RCC 7860 (cell line): ENCODE data around the gene RAB12.
A peak's percentile ranks its signal among the peaks of the same experiment; 100 is the strongest.
"Not testable (repeated sequence)": the region's sequence is repeated elsewhere in the genome, so short reads cannot be mapped to it uniquely, and the experiment has no call there.

Source experiments
- DNase-seq: peaks from one replicate; pipeline ENCODE4 v3.0.0-alpha.2; 2015; ENCODE audit warnings: low spot score
- FAIRE-seq: peaks from 2 replicates; lab custom pipeline; 2012; peaks lifted over from hg19 to GRCh38; lab: Jason Lieb, UNC

The RAB12 gene

DNA sequence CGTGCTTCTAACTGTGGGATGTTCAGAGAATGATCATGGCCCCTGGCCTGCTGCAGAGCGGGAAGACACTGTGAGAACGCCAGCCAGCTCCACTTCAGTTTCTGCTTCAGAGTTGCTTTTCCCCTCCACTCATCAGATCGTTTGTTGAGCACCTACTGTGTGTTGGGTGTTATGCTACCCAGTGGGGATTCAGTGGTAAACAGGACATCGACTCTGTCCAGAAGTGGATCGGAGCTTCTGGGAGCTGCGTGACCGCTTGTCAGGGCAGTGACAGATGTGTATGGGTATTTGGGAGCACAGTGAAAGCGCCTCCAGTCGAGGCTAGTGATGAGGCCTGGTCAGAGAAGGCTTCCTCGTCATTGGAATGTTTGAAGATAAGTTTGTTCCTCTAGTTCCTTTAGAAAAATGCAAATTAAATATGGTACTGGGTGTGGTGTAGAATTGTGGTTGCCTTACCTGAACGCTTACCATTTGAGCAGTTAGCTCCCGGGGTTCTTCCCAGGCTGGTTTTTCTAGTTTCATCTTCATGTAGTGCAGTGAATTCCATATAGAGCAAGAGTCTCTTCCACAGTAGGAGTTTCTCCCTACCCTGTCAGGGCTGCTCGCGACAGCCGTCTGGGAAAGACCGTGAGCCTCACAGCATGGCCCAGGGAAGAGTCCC, 2.8 kb downstream of the RAB12 start:
- DNase-seq (no peak), FAIRE-seq (no peak)

GRCh38 chr18:8614875-8615274, 5.6 kb downstream of the RAB12 start:
- DNase-seq = no peak
- FAIRE-seq = no peak

DNA sequence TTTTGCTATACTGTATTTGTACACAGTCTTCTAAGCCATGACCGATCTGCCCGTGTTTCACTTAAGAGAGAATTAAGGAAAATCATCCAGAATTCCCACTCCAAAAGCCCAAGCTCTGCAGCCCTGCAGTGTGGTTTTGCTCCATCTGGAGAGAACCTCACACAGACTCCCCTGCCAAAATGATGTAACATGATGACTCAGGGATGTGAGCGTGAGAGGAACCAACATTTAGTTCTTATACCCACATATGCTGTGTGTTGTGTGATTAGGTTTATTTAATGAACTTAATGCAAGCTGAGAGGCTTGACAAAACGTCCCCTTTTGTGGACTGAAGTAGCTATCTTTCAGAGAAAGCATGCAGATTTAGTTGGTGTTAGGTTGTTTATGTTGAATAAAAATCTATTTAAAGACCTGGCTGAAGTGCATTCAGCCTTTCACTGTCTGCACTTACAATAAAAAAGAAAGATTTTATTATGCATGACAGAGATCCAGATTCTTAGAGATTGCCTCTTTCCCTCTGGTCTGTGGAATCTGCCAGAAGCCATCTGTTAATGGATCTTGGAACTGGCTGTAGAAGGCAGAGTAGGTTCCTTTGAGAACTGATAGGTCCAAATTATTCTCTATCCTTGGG, 6.3 kb downstream of the RAB12 start:
- FAIRE-seq = peak; percentile 72

GRCh38 chr18:8616028-8616401, 6.8 kb downstream of the RAB12 start:
- FAIRE-seq (no peak), DNase-seq (no peak)

More for the DNA sequence above, 6.3 kb downstream of the RAB12 start:
- DNase-seq = peak; percentile 39

- DNase-seq (no peak), FAIRE-seq (no peak)
Observed at GRCh38 chr18:8617907-8618306, 8.7 kb downstream of the RAB12 start.

GRCh38 chr18:8619041-8619440, 9.8 kb downstream of the RAB12 start:
- DNase-seq (no peak), FAIRE-seq (no peak)

DNA sequence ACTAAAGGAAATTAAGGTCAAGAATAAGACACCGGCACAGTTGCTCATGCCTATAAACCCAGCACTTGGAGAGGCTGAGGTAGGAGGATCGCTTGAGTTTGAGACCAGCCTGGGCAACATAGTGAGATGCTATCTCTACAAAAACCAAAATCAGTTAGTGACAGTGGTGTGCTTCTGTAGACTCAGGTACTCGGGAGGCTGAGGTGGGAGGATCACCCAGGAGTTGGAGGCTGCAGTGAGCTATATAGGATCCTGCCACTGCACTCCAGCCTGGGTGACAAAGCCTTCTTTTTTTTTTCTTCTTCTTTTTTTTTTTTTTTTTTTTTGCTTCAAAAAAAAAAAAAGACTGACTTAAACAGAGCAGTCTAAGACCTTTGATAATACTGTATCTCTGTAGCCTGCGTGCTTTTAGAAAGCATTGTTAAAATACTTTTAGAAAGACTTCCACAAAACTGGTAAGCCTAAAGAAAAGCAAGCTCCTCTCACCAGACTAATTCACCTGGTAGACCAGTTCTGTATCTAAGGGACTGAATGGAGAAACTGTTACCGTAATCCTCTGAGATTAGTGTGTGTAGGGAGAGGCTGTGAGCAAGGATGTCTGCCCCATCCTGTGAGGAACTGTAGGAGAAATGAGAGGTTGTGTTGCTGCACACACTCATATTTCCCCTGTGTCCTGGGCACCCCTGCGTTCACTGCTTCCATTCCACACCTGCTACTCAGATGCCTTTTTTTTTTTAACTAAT, 10.8 kb downstream of the RAB12 start:
- DNase-seq = no peak
- FAIRE-seq = no peak

- no peak for FAIRE-seq
- no peak for DNase-seq
Observed at GRCh38 chr18:8620845-8621244, 11.6 kb downstream of the RAB12 start.

- DNase-seq, FAIRE-seq: not testable (repeated sequence)
Observed at GRCh38 chr18:8622625-8623024, 13.4 kb downstream of the RAB12 start.

DNA sequence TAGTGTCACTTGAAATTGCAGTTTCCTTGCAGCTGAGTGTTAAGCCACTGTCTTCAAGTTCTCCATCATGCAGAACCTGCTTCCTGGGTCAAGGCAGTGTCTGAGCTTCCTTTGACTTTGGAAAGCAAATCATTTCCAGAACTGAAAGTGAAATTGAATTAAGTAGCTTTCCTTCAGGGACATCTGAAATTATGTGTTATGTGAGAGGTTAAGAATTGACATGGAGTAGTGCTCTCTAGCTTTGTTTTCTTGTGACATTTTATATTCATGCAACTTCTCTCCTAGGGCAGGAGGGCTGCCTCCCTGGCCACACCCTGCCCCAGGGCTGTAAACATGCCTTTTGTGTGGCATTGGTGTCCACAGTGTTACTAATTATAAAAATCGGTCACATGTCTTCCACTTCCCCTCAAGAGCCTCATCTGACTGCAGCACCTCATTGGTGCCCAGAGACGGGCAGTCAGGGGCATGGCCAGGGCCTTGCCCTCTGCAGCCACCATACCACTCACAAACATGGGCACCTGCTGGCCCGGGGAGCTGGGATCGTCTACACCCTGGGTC, 14.4 kb downstream of the RAB12 start:
- no peak for FAIRE-seq
- DNase-seq = no peak

GRCh38 chr18:8625461-8626092, 16.3 kb downstream of the RAB12 start:
- no peak for DNase-seq
- FAIRE-seq = no peak

DNA sequence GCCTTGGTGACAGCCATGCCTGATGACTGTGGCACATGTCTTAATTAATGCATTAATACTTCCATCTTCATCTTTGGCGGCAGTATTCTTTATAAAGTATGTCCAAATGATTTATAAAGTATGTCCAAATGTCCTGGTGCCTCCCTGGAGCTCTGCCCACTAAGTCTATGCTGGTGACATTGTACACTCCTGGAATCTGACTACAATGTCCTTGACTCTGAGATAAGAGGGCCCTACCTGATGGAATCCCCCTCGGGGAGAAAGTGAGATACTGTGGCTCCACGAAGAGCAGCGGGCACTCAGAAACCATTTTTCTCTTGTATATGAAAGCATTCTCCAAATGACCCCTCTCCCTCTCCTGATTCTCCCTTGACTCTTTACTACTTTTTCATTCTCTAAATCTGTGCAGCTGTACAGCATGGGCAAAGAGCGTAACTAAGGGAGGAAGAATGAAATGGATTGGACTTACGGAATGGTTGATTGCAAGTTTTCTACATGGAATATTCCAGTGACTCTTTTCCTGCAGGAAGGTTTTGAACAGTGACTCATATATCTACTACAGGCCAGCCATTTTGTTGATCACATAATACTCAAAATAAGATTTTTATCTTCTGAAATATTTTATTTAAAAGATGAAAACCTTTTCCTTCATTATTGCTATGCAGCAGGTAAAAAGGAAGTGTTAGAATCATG, 17.3 kb downstream of the RAB12 start:
- FAIRE-seq (no peak), DNase-seq (no peak)

GRCh38 chr18:8627107-8627472, 17.9 kb downstream of the RAB12 start:
- DNase-seq = no peak
- FAIRE-seq = no peak

GRCh38 chr18:8627540-8627939, 18.3 kb downstream of the RAB12 start:
- FAIRE-seq = no peak
- no peak for DNase-seq

DNA sequence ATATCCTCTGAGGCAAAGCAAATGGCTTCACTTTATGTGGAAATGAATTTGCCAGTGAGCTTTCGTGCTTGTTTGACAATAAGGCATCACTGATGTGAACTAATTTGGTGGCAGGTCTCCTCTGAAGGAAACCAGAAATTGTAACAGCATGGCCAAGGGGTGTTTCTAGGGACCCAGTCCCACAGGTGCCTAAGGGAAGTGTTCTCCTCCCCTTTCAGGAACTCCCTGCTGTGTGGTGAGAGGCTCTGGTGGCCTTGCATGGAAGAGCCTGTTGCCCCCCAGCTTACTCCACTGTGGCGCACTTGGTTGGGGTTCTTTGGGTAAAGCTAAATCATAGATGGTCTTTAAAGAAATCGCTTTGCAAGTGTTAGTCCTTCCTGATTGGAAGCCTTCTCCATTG, 20.4 kb downstream of the RAB12 start:
- no peak for FAIRE-seq
- DNase-seq = no peak

GRCh38 chr18:8630546-8630945, 21.3 kb downstream of the RAB12 start:
- DNase-seq (no peak), FAIRE-seq (no peak)

- FAIRE-seq (no peak), DNase-seq (no peak)
Observed at GRCh38 chr18:8631265-8631664, 22.0 kb downstream of the RAB12 start.

DNA sequence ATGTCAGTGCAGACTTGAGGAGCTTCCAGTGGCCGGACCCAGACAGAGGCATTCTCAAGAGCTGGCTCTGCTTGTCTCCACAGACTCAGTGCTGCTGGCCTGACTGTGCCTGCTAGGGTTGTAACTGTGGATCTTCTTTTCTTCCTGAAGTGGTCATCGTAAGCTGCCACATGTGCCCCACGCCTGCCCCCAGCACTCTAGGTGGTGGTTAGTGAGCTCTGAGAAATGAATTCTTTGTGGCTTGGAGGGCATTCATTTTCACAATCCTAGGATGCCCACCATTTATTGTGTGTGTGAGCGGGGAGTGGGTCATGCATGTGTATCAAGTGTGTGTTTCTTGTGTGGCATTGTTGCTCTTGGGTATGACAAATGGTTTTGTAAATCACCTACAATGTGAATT, 23.1 kb downstream of the RAB12 start:
- FAIRE-seq = no peak
- no peak for DNase-seq

- DNase-seq = no peak
- FAIRE-seq = no peak
Observed at GRCh38 chr18:8634508-8634907, 25.3 kb downstream of the RAB12 start.

GRCh38 chr18:8635087-8635486, 25.9 kb downstream of the RAB12 start:
- FAIRE-seq (no peak), DNase-seq (no peak)

DNA sequence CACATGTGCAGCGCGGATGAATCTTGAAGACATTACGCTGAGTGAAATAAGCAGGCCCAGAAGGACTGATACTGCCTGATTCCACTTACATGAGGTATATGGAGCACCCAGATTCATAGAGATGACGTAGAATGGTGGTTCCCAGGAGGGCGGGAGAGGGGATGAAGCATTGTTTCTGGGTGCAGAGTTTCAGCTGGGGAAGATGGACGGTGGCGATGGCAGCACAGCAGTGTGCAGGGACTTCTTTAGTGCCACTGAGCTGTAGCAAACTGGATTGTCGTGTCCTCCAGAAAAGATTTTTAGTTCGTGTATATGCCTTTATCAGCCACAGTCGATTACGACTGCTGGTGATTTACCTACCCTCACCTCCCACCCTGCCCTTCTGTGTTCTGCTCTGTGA, 30.5 kb downstream of the RAB12 start:
- FAIRE-seq (no peak), DNase-seq (no peak)
